Measurements from ENCODE around the gene MTFR2. TPM values are rescaled to one million over a fixed set of nuclear protein-coding genes. Genes with fewer than 3 reads are reported as not detected.
A peak's percentile ranks its signal among the peaks of the same experiment; 100 is the strongest.

The MTFR2 gene
- polyA plus RNA-seq, 3 donors = 0.41 to 0.79 (median 0.60) TPM

GRCh38 chr6:136210398-136211165, 39.5 kb downstream of the MTFR2 start:
- Histone ChIP-seq H3K27me3 (ENCODE audit: control insufficient read depth in 2 of 2, insufficient read depth in 2 of 2, low read length in 2 of 2) (no peaks in the 10 kb centered on the region), H3K9ac (ENCODE audit: insufficient read depth, low read length, poor library complexity, severe bottlenecking) (no peak overlapping the region), H3K79me2 (ENCODE audit: insufficient read depth, low read length) (no peaks in the 10 kb centered on the region), H3K4me3 (replicated peaks in 1 of 3; ENCODE audit: low read depth in 2 of 3, low read length in 3 of 3) (no peak overlapping the region), H3K4me1 (ENCODE audit: control insufficient read depth in 1 of 2, insufficient read depth in 2 of 2, low read length in 2 of 2) (peaks cover 5 to 8% of the 10 kb centered on the region in 2 donors), H3K4me2 (replicated peaks; ENCODE audit: extremely low read depth, low read length, poor library complexity, severe bottlenecking) (no peak overlapping the region), H3K27ac (ENCODE audit: low read depth in 1 of 2, low read length in 2 of 2) (no peak overlapping the region), H3K9me3 (replicated peaks in 1 of 2; ENCODE audit: control insufficient read depth in 1 of 2, insufficient read depth in 1 of 2, low read length in 2 of 2) (no peaks in the 10 kb centered on the region), H4K20me1 (ENCODE audit: insufficient read depth, low read length) (no peaks in the 10 kb centered on the region), H3K36me3 (replicated peaks in 1 of 2; ENCODE audit: control insufficient read depth in 1 of 2, insufficient read depth in 2 of 2, low read length in 2 of 2) (no peaks in the 10 kb centered on the region), H2AFZ (ENCODE audit: insufficient read depth, low read depth, low read length, poor library complexity, severe bottlenecking) (no peak overlapping the region)
- Mint-ChIP-seq H3K4me3 (no peak overlapping the region), H3K4me1 (peaks cover 11% of the 10 kb centered on the region), H3K9me3 (peaks cover 0 to 6% (median 0%) of the 10 kb centered on the region in 7 donors), H3K27me3 (ENCODE audit: low read depth in 3 of 3) (peaks cover 0 to 2% (median 0%) of the 10 kb centered on the region in 3 donors), H3K36me3 (no peaks in the 10 kb centered on the region), H3K27ac (peak overlapping the region in 1 of 7 donors; percentile 86)
- intact Hi-C loops (cut with micrococcal nuclease) = no loop called here
- no peak for DNase-seq
- no peak for TF ChIP-seq CTCF (IDR thresholded peaks at IDR 0.05)
- 94% methylated on average over 5 of the region's 13 CpGs for whole genome bisulfite sequencing (ENCODE audit: insufficient coverage)

DNA sequence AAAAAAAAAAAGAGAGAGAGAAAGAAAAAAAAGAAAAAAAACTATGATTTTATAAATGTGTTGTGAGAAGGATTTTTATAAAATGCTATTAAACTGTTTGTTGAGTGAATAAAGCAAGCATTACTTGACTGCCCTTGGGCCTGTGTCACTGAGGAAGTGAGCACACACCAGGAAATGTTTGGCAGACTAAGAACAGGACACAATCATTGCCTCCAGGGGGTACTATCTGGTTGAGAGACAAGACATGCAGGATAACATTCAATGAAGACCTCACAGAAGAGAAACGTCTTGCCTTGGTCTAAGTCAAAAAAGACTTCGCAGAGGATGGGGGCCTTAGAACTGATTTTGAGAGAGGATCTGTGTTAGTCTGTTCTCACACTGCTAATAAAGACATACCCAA, 40.6 kb downstream of the MTFR2 start:
- no peak for DNase-seq
- H3K9me3 Mint-ChIP-seq = peaks cover 0 to 6% (median 0%) of the 10 kb centered on the region in 7 donors
- no peak overlapping the region for H3K4me3 Mint-ChIP-seq
- H3K4me2 ChIP-seq (replicated peaks; ENCODE audit: extremely low read depth, low read length, poor library complexity, severe bottlenecking) = no peak overlapping the region
- no peaks in the 10 kb centered on the region for H3K36me3 Mint-ChIP-seq
- no peaks in the 10 kb centered on the region for H3K9me3 ChIP-seq (replicated peaks in 1 of 2; ENCODE audit: control insufficient read depth in 1 of 2, insufficient read depth in 1 of 2, low read length in 2 of 2)
- H3K36me3 ChIP-seq (replicated peaks in 1 of 2; ENCODE audit: control insufficient read depth in 1 of 2, insufficient read depth in 2 of 2, low read length in 2 of 2) = no peaks in the 10 kb centered on the region
- no peak for TF ChIP-seq CTCF (IDR thresholded peaks at IDR 0.05)
- no peak overlapping the region for H3K9ac ChIP-seq (ENCODE audit: insufficient read depth, low read length, poor library complexity, severe bottlenecking)
- no CpG with 5 or more reads among the region's 2 CpGs for WGBS (ENCODE audit: insufficient coverage)
- H3K27ac ChIP-seq (ENCODE audit: low read depth in 1 of 2, low read length in 2 of 2) = no peak overlapping the region
- no peaks in the 10 kb centered on the region for H4K20me1 ChIP-seq (ENCODE audit: insufficient read depth, low read length)
- intact Hi-C loops (cut with micrococcal nuclease) = no loop called here
- H3K27me3 ChIP-seq (ENCODE audit: control insufficient read depth in 2 of 2, insufficient read depth in 2 of 2, low read length in 2 of 2) = no peaks in the 10 kb centered on the region
- H3K4me1 Mint-ChIP-seq = peaks cover under 1% of the 10 kb centered on the region
- H3K27ac Mint-ChIP-seq = no peak overlapping the region
- H3K27me3 Mint-ChIP-seq (ENCODE audit: low read depth in 3 of 3) = no peaks in the 10 kb centered on the region
- H3K4me1 ChIP-seq (ENCODE audit: control insufficient read depth in 1 of 2, insufficient read depth in 2 of 2, low read length in 2 of 2) = no peaks in the 10 kb centered on the region
- H3K79me2 ChIP-seq (ENCODE audit: insufficient read depth, low read length) = no peaks in the 10 kb centered on the region
- H3K4me3 ChIP-seq (replicated peaks in 1 of 3; ENCODE audit: low read depth in 2 of 3, low read length in 3 of 3) = no peak overlapping the region
- H2AFZ ChIP-seq (ENCODE audit: insufficient read depth, low read depth, low read length, poor library complexity, severe bottlenecking) = no peak overlapping the region
